ENCODE data around the gene LIF.

Gene LIF

DNA sequence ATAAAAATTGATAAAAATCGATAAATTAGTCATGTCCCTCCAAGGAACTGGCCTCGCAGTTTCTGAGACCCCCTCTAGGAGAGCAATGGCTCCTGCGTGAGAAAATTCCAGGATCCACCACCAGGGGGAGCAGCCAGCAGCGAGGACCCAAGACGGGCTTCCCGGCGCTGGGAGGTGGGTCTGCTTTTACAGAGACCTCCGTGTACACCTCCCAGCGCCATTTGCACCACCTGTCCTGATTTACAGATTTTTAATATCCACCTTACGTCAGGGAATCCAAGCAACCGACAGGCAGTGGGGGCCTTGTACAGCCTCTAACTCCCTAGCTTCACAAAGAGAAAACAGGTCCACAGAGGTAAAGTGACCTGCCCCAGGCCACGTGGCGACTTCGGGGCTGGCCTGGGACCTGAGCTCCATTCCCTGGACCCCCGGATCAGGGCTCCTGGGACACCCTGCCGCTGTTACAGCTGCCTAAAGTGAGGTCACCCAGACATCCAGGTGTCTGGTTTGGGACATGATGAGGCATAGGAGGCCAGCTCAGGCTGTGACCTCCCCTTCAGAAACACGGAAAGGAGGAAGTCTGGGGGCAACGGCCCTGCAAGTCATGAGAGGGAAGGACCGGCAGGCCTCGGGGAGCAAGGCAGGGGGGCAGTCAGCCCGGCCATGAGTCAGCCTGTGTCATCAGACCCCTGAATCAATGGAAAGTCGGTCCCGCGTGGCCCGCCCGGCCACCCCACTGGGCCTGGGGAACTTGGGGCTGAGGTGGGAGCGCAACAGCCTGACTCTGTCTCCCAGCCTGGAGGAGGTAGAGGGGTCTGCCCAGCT is 16.6 kb upstream of the LIF start:
- DNase-seq = peak; percentile 85

DNA sequence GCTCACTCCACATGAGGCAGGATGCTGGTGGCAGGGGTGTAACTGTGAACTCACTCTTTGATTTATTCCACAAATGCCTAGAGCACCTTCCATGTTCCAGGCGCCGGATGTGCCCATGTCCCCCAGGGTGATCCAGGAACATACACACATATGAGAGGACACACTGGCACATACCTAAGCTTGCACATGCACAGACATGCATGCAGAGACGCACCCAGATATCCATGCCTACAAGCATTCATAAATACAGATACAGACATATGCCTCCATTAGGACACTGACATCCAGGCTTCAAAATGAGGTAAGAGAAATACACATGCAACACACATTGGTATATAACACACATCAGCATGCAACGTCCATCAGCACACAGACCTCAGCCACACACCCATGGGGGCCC is 15.6 kb upstream of the LIF start:
- no peak for DNase-seq

DNA sequence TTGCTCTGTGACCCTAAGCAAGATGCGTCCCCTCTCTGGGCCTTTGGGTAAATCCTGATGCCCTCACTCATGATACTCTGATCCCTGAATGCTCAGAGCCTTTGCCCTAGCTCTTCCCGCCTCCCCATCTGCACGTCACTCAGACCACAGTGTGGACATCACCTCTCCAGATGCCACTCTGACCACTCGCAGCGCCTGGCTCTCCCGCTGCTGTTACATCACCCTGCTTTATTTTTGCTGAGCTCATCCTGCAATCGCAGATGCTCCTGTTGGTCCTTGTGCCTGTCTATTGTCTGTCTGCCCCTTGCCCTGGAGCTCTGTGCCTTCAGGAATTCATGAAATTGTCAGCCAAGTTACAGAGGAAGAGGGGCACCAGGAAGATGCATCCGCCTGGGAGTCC is 14.6 kb upstream of the LIF start:
- no peak for DNase-seq

DNA sequence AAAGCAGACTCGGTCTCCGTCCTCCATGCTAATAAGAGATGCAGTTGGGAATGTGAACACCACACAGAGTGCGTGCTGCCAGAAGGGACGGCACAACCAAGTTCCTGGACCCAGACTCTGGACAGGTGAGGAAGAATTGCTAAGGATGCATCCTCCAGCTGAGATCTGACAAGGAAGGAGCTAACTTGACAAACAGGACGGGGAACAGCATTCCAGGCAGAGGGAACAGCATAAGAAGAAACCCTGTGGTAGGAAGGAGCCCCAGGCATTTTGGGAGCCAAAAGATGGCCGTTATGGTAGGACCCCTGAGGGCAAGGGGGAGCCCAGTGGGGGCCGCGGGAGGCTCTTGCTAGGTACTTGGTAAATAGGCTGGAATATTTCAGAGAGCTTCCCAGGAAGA is 14.1 kb upstream of the LIF start:
- DNase-seq = no peak

DNA sequence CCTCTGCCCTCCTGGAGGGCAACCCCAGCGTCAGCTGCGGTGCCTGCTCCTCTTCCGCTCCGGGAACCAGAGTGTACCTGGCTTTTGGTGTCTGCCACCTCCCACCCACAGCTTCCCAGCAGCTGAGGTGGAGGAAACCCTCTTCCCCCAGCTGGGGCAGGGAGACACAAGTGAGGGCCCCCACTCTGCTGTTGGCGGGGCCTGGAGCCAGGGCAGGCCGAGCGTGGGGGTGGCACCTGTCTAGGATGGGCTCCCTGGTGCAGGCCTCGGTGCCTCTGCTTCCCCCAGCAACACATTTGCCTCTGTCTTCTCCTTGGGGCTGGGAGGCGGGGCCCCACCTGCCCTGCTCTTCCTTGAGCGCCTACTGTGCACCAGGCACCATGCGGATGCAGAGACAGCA is 13.7 kb upstream of the LIF start:
- no peak for DNase-seq

DNA sequence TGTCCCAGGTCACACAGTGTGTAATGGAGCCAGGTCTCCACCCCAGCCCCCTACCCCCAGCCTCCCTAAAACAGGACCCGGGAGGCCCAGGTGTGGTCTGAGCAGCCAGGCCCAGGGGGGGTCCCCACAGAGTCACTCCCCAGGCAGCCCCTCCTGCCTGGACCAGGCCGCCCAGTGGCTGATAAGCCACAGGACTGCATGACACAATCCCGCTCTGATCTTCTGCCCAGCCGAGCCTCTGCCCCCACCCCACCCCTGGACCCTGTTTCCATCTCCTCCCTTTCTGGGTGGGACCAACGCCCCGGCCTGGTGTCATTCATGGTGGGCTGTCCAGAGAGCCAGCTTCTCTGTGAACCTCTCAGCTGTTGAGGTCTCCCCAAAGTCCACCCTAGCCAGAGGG is 7.8 kb upstream of the LIF start:
- no peak for DNase-seq

DNA sequence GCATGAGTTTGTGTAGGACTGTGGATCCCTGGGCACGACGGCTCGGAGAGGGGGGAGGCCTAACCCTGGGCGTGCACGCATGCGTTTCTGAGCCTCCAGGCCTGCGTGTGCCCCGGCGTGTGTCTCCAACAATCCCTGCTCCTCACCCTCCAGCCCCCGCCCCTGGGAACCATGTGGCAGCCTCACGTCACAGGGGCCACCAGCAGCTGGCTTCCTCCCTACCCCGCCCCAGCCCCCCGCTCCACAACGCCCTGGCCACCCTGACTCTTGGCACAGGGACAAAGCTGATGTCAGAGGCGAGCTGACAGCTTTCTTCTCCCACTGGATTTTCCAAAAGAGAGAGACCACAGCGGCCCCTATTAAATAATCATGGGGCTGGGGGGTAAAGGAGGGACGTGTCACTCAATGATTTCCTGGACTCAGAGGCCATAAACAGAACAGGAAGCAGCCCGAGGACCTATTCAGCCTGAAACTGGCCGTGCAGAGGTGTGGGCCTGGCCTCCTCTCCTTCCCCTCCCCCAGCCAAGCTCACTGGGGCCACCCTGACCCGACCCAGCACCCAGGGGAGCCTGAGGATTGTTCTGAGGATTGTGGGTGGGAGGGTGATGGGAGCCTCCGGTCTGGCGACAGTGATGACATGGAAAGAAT is 6.8 kb upstream of the LIF start:
- no peak for DNase-seq

DNA sequence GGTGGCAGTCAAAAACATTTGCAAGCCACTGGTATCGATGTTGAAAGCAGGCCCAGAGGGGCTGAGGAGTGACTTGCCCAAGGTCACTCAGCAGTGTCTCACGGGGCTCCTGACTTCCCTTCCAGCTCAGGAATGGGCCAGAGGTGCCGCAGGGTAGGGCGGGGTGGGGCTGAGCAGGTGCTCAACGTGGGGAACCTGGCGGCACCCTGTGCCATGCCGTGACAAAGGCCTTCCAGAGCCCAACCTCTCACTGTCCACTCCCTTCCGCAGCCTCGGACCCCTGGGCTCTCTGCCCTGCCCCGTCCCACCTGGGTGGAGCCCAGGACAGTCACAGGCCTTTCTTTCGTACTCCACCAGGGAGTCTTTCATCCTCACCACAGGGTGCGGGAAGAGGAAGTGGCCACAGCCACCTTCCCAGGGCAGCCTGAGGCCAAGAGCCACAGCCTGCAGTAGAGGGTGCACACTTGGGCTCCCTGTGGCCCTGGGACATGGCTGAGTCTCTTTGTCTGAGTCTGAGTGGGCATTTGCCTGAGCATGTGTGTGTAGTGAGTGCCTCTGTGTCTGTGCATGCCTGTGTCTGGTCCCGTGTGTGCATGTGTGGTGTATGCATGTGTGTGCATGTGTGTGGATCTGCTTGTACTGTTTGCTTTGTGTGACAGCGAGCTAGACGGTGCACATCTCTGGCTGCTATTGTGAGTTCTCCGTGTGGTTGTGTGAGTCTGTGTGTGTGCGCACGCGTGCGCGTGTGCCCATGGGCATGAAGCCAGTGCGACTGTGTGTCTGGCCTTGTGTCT is 6.0 kb upstream of the LIF start:
- DNase-seq = no peak

DNA sequence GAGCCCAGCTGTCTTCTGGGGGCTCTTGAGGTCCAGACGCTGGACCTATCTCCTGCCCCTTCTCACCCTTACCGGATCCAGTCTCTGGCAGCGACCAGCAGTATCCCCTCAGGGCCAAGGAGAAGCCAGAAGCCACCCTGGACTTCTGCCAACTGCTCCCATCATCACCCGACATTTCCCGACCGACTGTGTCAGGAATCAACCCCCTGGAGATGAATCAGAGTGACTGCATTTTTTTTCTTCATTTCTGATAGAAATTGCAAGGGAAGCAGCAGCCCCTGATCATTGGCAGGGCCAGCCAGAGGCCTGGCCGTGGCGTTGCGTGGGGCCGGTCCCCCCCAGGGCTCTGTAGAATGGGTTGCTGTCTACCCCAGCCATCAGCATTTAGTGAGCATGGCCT is 5.2 kb upstream of the LIF start:
- no peak for DNase-seq

DNA sequence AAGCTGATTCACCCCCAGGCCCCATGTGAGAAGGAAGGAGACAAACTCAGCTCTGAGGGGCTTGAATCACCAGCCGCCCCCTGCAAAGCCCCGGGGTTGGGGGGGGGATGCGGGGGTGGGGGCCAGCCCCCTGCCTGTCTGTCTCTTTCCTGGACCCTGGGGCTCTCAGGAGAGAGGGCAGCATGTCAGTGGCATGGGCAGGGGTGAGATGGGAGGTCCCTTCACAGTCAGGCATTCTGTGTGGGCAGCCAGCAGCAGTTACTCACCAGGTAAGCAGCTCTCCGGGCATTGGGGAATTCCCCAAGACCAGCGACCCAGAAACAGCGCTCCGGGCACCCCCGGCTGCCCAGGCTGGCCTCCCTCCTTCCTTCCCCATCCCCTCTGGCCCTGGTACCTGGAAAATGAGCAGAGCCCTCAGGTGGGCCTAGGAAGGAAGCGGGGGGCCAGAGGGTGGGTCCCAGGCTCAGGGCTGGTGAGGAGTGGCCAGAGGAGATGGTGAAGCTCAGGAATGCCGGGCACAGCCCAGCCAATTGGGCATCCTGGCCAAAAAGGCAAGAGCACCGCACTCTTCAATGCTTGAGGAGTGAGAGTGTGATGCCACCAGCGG is 4.2 kb upstream of the LIF start:
- DNase-seq = no peak

DNA sequence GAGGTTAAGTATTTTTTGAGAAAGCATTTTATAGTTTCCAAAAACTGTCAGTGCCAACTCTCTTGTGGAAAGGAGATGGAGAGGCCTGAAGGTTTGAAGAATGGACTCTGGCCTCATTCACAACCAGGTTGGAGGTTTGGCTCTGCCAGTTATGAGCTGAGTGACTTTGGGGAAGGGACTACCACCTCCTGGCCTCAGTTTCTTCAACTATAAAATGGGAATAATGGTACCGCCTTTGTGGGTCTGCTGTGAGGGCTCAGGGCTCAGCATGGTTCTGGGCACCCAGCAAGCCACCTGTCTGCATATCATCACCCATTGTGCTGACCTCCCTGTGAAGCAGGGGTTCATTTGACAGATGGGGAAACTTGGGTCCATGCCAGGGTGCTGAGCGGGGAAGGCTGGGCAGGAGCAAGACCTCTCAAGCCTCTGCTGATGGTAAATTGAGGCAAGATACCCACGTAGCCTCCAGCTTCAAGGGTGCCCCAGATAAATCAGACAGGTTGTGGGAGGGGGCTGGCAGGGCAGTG is 3.5 kb upstream of the LIF start:
- no peak for DNase-seq

DNA sequence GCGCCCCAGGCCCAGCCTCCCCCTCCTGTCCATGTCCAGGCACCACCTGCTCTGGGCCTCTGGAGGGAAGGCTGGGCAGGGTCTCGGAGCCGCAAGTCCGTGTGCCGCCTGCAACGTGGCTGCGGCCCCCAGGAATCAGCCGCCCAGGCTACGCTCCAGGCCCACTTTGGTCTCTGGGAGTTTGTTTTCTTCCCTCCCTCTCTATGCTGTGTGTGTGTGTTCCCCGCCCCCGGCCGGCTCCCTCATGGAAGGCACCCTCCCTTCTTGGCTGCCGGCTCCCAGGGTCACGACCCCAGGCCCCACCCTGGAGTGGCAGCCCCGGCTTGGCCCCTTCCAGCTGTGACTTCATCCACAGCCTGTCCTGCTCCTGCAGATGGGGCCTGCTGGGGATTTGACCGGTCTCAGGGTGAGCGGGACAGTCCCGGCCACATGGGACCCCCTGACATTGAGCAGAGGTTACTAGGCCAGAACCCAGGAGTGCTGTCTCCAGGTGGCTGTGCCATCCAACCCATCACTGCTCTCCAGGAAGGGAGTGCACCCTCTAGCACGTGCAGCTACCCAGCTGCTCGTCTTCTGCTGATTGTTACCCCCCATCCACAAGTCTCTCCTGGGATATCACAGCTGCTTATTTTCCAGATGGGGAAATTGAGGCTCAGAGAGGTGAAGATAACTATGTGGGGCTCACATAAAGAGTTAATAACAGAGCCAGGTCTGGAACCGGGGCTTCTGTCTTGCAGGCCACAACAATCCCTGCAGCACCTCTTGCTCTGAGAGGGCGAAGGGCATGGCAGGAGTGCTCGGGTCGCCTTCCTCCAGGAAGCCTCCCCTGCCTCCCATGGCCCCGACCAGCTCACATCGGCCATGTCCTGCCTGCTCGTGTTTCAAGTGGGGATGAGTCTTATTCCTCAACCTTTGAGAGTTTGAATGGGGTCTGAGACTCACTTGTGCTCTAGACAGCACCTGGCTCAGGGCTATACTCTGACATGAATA is 2.8 kb upstream of the LIF start:
- no peak for DNase-seq

DNA sequence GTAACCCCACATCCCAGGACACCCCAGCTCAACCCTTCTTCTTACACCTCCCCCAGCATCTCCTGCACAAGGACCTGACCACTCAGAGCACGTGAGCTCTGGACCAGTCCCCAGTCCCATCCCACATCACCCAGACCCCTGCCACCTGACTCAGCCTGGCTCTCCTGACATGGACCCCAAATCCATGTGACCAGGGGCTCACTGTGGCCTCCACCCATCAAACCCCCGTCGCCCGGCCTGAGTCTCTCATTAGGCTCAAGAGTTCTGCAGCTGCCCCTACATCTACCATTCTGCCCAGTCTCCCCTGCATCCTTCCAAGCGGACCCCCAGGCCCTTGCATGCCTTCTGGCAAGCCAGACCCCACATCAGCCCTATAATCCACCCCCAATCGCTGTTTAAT is 1.9 kb upstream of the LIF start:
- no peak for DNase-seq

DNA sequence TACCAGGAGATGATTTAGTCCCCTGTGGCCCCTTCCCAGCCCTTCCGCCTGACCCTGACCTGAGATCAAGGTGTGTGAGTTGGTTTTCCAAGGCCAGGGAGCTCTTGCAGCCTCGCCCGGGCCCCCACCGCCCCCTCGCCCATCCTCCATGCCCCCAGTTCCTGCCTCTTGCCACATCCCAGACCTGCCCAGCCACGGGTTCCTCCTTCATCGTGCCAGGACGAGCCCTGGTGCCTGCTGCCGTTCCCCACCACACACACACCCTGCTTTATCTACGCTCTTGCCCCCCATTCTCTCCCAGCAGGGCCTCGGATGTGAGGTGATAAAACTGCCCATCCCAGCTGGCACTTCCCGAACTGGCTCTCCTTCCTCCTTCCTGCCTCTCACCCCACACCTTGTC is 1.4 kb upstream of the LIF start:
- no peak for DNase-seq

DNA sequence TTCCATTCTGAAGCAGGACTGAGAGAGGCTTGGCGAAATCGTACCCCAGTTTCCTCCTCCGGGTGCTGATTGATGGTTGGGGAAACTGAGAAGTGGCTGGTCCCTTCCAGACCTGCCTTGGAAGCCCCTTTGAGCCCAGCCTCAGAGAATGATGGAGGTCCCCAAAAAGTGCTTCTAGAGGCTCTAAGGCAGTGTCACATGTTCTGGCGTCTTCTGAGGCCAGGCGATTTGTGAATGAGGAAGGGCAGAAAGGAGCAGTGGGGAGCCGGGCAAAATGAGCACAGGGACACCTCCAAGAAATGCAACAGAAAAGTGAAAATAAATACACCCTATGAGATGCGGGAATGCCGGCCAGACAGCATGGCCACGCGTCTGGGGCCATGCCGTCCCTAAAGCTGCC is 1.0 kb upstream of the LIF start:
- no peak for DNase-seq

DNA sequence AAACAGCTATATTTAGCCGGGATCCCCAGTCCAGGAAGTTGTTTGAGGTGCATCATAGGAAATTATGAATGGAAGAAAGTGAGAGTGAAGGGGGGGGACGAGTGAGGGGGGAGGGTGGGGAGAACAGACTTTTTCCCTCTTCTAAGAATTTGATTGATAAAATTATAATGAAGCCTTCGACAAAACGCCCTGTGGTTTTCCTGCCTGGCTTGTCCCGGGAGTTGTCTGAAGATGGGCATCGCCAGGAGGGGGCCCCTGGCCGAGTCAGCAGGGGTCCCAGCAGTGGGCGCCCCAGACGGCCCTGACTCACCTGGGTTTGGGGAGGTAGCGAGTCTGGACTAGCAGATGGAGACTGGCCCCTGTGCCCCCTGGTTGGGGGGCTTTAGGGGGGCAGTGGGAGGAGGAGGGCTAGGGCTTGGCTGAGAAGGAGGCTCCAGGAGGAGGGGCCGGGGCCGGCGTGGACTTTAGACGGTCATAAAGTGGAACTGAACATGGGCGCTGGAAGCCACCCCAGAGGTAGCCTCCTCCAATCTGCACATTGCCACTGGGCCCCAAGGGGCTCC is 336 bp upstream of the LIF start:
- peak; percentile 43 for DNase-seq

DNA sequence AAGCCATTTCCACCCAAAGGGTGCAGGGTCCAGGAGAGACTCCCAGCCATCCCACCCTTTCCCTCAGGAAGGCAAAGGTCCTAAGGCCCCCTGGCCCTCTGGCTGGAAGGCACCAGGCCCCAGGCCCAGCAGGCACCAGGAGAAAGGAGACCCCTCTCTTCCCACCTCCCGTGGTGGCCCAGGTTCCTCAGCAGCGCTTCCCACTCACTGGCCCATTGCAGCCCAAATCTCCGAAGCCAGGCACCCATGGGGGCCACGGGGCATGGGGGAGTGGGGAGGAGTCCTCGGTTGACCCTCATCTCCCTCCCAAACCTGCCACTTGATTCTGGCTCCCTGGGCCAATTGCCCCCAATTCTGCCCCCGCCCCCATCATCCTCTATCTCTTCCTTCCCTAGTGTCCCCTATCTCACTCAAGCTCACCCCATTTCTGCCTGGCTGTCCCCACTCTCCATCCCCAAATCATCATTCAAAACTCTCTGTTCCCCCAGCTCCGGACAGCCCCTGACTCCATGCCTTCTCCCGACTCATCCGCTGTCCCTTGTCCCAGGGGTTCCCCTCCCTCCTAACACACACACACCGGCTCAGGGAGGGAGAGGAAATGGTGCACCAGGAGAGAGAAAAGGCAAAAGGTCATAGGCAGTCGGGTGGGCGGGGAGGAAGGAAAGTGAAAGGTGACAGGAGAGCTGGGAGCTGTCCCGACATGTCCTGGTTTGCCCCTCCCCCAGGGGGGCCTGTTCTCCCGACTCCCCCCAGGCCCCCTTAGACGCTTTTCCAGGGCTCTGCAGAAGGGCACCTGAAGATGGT is 1.2 kb downstream of the LIF start:
- peak; percentile 51 for DNase-seq

DNA sequence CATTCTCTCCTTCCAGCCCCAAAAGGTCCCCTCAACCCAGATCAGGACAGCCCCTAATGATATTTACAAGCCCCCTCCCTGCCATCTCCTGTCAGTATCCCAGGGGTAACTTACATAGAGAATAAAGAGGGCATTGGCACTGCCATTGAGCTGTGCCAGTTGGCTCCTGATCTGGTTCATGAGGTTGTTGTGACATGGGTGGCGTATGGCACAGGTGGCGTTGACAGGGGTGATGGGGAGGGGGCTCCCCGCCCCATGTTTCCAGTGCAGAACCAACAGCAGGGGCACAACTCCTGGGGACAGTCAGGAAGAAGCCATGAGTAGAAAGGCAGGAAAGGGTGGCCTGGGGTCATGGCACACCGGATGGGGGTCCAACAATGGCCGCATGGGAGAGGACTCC is 1.9 kb downstream of the LIF start:
- peak; percentile 28 for DNase-seq

DNA sequence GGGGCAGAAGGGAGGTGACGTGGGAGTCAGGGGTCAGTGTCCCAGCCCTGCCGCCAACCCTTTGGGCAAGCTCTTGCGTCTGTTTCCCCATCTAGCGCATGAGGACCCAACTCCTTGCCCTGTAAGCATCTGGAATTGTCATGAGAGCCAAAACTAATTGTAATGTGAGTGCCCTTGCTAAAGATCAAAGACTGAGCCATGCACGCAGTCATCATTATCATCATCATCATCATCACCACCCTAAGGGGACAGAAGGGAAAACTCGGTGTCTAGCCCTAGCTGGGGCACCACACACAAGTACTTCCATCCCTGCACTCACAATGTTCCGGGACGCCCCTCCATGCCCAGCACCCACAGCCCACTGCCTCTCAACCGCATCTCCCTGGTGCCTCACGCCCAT is 2.5 kb downstream of the LIF start:
- peak; percentile 27 for DNase-seq

DNA sequence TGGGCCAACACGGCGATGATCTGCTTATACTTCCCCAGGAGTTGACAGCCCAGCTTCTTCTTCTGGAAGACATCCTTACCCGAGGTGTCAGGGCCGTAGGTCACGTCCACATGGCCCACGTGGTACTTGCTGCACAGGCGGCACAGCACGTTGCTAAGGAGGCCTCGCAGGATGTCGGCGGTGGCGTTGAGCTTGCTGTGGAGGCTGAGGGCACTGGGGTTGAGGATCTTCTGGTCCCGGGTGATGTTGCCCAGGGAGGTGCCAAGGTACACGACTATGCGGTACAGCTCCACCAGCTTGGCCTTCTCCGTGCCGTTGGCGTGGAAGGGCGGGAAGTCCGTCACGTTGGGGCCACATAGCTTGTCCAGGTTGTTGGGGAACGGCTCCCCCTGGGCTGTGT is 2.9 kb downstream of the LIF start:
- DNase-seq = peak; percentile 41

Measured in stimulated activated CD4-positive, alpha-beta T cell treated with anti-CD3 and anti-CD28 coated beads, Interleukin-12 subunit alpha, Interleukin-12 subunit beta, amount 100 ng/mL, for 4 hours (primary cell).